ENCODE data around the gene IFITM10. TPM values are rescaled to one million over a fixed set of nuclear protein-coding genes. Genes with fewer than 3 reads are reported as not detected.
"Not testable (repeated sequence)": the region's sequence is repeated elsewhere in the genome, so short reads cannot be mapped to it uniquely, and the experiment has no call there.

Gene IFITM10
- total and polyA plus RNA-seq, 9 donors, result 0.08 to 0.27 (median 0.17) TPM; not detected in 1

- not testable (repeated sequence) for H3K27ac ChIP-seq (ENCODE audit: low read length); DNase-seq; H3K9me3 ChIP-seq (replicated peaks; ENCODE audit: control insufficient read depth, low read depth, low read length); H3K27me3 ChIP-seq (ENCODE audit: control insufficient read depth, insufficient read depth, low read length); H3K36me3 ChIP-seq (ENCODE audit: control insufficient read depth, insufficient read depth, low read length); H3K4me3 ChIP-seq (ENCODE audit: low read length)
- WGBS (ENCODE audit: insufficient coverage), result 91% methylated on average over 10 of the region's 19 CpGs
- peaks cover 21% of the 10 kb centered on the region for H3K4me1 ChIP-seq (ENCODE audit: control insufficient read depth, insufficient read depth, low read length)
These were observed 62.0 kb downstream of the IFITM10 start for GRCh38 chr11:1688336-1688947.

- DNase-seq, result not testable (repeated sequence)
- 72% methylated on average over 8 of the region's 15 CpGs for WGBS (ENCODE audit: insufficient coverage)
These were observed 64.2 kb downstream of the IFITM10 start for GRCh38 chr11:1686220-1686619.

GRCh38 chr11:1684886-1685874 lies 65.2 kb downstream of the IFITM10 start:
- peaks cover 11% of the 10 kb centered on the region for H3K4me1 ChIP-seq (ENCODE audit: control insufficient read depth, insufficient read depth, low read length)
- not testable (repeated sequence) for H3K27ac ChIP-seq (ENCODE audit: low read length); H3K27me3 ChIP-seq (ENCODE audit: control insufficient read depth, insufficient read depth, low read length); H3K36me3 ChIP-seq (ENCODE audit: control insufficient read depth, insufficient read depth, low read length); H3K9me3 ChIP-seq (replicated peaks; ENCODE audit: control insufficient read depth, low read depth, low read length); DNase-seq; H3K4me3 ChIP-seq (ENCODE audit: low read length)
- 79% methylated on average over 7 of the region's 18 CpGs for WGBS (ENCODE audit: insufficient coverage)

More at GRCh38 chr11:1686220-1686619, 64.2 kb downstream of the IFITM10 start:
- not testable (repeated sequence) for H3K36me3 ChIP-seq (ENCODE audit: control insufficient read depth, insufficient read depth, low read length); H3K27ac ChIP-seq (ENCODE audit: low read length); H3K4me3 ChIP-seq (ENCODE audit: low read length); H3K9me3 ChIP-seq (replicated peaks; ENCODE audit: control insufficient read depth, low read depth, low read length); H3K27me3 ChIP-seq (ENCODE audit: control insufficient read depth, insufficient read depth, low read length)
- H3K4me1 ChIP-seq (ENCODE audit: control insufficient read depth, insufficient read depth, low read length), result peaks cover 14% of the 10 kb centered on the region

- not testable (repeated sequence) for H3K27ac ChIP-seq (ENCODE audit: low read length); H3K36me3 ChIP-seq (ENCODE audit: control insufficient read depth, insufficient read depth, low read length); H3K4me3 ChIP-seq (ENCODE audit: low read length); DNase-seq; H3K9me3 ChIP-seq (replicated peaks; ENCODE audit: control insufficient read depth, low read depth, low read length); H3K27me3 ChIP-seq (ENCODE audit: control insufficient read depth, insufficient read depth, low read length)
- H3K4me1 ChIP-seq (ENCODE audit: control insufficient read depth, insufficient read depth, low read length), result peaks cover 11% of the 10 kb centered on the region
- WGBS (ENCODE audit: insufficient coverage), result 33% methylated on average over 1 of the region's 24 CpGs
These were observed 66.4 kb downstream of the IFITM10 start for GRCh38 chr11:1683904-1684572.

GRCh38 chr11:1683216-1683615 lies 67.2 kb downstream of the IFITM10 start:
- H3K36me3 ChIP-seq (ENCODE audit: control insufficient read depth, insufficient read depth, low read length); DNase-seq; H3K27me3 ChIP-seq (ENCODE audit: control insufficient read depth, insufficient read depth, low read length); H3K9me3 ChIP-seq (replicated peaks; ENCODE audit: control insufficient read depth, low read depth, low read length); H3K4me3 ChIP-seq (ENCODE audit: low read length): not testable (repeated sequence)
- WGBS (ENCODE audit: insufficient coverage), result 76% methylated on average over 4 of the region's 19 CpGs
- Histone ChIP-seq H3K4me1 (ENCODE audit: control insufficient read depth, insufficient read depth, low read length) (peaks cover 11% of the 10 kb centered on the region), H3K27ac (ENCODE audit: low read length) (peak overlapping the region; percentile 35)

Other genes with a start within 250 kb of the IFITM10 start
- 1.5 TPM for gene DUSP8, start 178.3 kb downstream of the IFITM10 start, total RNA-seq
- 10 to 100 TPM in 7 of 8 donors, 1 to 10 TPM in 1; 7.7 to 21.2 (median 16.4) TPM for gene DUSP8, start 178.3 kb downstream of the IFITM10 start, polyA plus RNA-seq (ENCODE audit: insufficient read depth in 1 of 8, insufficient read length in 8 of 8, low replicate concordance in 1 of 8)
- not detected for gene KRTAP5-1, start 165.3 kb downstream of the IFITM10 start, total RNA-seq
- gene KRTAP5-1, start 165.3 kb downstream of the IFITM10 start, polyA plus RNA-seq (ENCODE audit: insufficient read depth in 1 of 8, insufficient read length in 8 of 8, low replicate concordance in 1 of 8), result under 1 TPM; 0.26 to 0.97 (median 0.54) TPM
- gene KRTAP5-2, start 152.3 kb downstream of the IFITM10 start, total RNA-seq, result not detected
- gene KRTAP5-2, start 152.3 kb downstream of the IFITM10 start, polyA plus RNA-seq (ENCODE audit: insufficient read depth in 1 of 8, insufficient read length in 8 of 8, low replicate concordance in 1 of 8), result not detected
- not detected for gene KRTAP5-3, start 142.1 kb downstream of the IFITM10 start, total RNA-seq
- not detected for gene KRTAP5-3, start 142.1 kb downstream of the IFITM10 start, polyA plus RNA-seq (ENCODE audit: insufficient read depth in 1 of 8, insufficient read length in 8 of 8, low replicate concordance in 1 of 8)
- gene KRTAP5-4, start 128.5 kb downstream of the IFITM10 start, total RNA-seq, result not detected
- gene KRTAP5-4, start 128.5 kb downstream of the IFITM10 start, polyA plus RNA-seq (ENCODE audit: insufficient read depth in 1 of 8, insufficient read length in 8 of 8, low replicate concordance in 1 of 8), result not detected
- gene KRTAP5-5, start 120.8 kb downstream of the IFITM10 start, total RNA-seq, result not detected
- gene KRTAP5-5, start 120.8 kb downstream of the IFITM10 start, polyA plus RNA-seq (ENCODE audit: insufficient read depth in 1 of 8, insufficient read length in 8 of 8, low replicate concordance in 1 of 8), result under 1 TPM in 2 of 8 donors, not detected in 6; 0.24 to 0.31 TPM
- not detected for gene KRTAP5-6, start 53.4 kb downstream of the IFITM10 start, total RNA-seq
- gene KRTAP5-6, start 53.4 kb downstream of the IFITM10 start, polyA plus RNA-seq (ENCODE audit: insufficient read depth in 1 of 8, insufficient read length in 8 of 8, low replicate concordance in 1 of 8), result 1 to 10 TPM in 1 of 8 donors, under 1 TPM in 2, not detected in 5; 0.28 to 1.1 (median 0.61) TPM
- 56.9 TPM for gene CTSD, start 13.3 kb upstream of the IFITM10 start, total RNA-seq
- 100 to 1,000 TPM in 4 of 8 donors, 10 to 100 TPM in 4; 84.0 to 120 (median 95.9) TPM for gene CTSD, start 13.3 kb upstream of the IFITM10 start, polyA plus RNA-seq (ENCODE audit: insufficient read depth in 1 of 8, insufficient read length in 8 of 8, low replicate concordance in 1 of 8)
- gene SYT8, start 84.4 kb upstream of the IFITM10 start, total RNA-seq, result 0.27 TPM
- 1 to 10 TPM in 3 of 8 donors, under 1 TPM in 5; 0.31 to 1.7 (median 0.76) TPM for gene SYT8, start 84.4 kb upstream of the IFITM10 start, polyA plus RNA-seq (ENCODE audit: insufficient read depth in 1 of 8, insufficient read length in 8 of 8, low replicate concordance in 1 of 8)
- 3,726 TPM for gene TNNI2, start 88.4 kb upstream of the IFITM10 start, total RNA-seq
- 1,000 to 10,000 TPM; 1,548 to 4,090 (median 3,128) TPM for gene TNNI2, start 88.4 kb upstream of the IFITM10 start, polyA plus RNA-seq (ENCODE audit: insufficient read depth in 1 of 8, insufficient read length in 8 of 8, low replicate concordance in 1 of 8)
- gene LSP1, start 102.5 kb upstream of the IFITM10 start, total RNA-seq, result 43.4 TPM
- gene LSP1, start 102.5 kb upstream of the IFITM10 start, polyA plus RNA-seq (ENCODE audit: insufficient read depth in 1 of 8, insufficient read length in 8 of 8, low replicate concordance in 1 of 8), result 10 to 100 TPM; 18.2 to 61.1 (median 36.9) TPM
- gene PRR33, start 141.3 kb upstream of the IFITM10 start, total RNA-seq, result 2.0 TPM
- gene PRR33, start 141.3 kb upstream of the IFITM10 start, polyA plus RNA-seq (ENCODE audit: insufficient read depth in 1 of 8, insufficient read length in 8 of 8, low replicate concordance in 1 of 8), result 1 to 10 TPM in 7 of 8 donors, under 1 TPM in 1; 0.90 to 7.0 (median 3.7) TPM
- 4,749 TPM for gene TNNT3, start 169.1 kb upstream of the IFITM10 start, total RNA-seq
- 1,000 to 10,000 TPM; 2,869 to 9,783 (median 6,434) TPM for gene TNNT3, start 169.1 kb upstream of the IFITM10 start, polyA plus RNA-seq (ENCODE audit: insufficient read depth in 1 of 8, insufficient read length in 8 of 8, low replicate concordance in 1 of 8)
- gene MRPL23, start 196.7 kb upstream of the IFITM10 start, total RNA-seq, result 73.1 TPM
- gene MRPL23, start 196.7 kb upstream of the IFITM10 start, polyA plus RNA-seq (ENCODE audit: insufficient read depth in 1 of 8, insufficient read length in 8 of 8, low replicate concordance in 1 of 8), result 100 to 1,000 TPM in 2 of 8 donors, 10 to 100 TPM in 6; 40.6 to 122 (median 74.9) TPM
- 11,782 TPM for gene H19, start 247.2 kb upstream of the IFITM10 start, total RNA-seq
- gene H19, start 247.2 kb upstream of the IFITM10 start, polyA plus RNA-seq (ENCODE audit: insufficient read depth in 1 of 8, insufficient read length in 8 of 8, low replicate concordance in 1 of 8), result over 10,000 TPM; 10,236 to 14,326 (median 13,021) TPM